ENCODE results near the gene ABCA7.
A peak's percentile ranks its signal among the peaks of the same experiment; 100 is the strongest.

Gene ABCA7

DNA sequence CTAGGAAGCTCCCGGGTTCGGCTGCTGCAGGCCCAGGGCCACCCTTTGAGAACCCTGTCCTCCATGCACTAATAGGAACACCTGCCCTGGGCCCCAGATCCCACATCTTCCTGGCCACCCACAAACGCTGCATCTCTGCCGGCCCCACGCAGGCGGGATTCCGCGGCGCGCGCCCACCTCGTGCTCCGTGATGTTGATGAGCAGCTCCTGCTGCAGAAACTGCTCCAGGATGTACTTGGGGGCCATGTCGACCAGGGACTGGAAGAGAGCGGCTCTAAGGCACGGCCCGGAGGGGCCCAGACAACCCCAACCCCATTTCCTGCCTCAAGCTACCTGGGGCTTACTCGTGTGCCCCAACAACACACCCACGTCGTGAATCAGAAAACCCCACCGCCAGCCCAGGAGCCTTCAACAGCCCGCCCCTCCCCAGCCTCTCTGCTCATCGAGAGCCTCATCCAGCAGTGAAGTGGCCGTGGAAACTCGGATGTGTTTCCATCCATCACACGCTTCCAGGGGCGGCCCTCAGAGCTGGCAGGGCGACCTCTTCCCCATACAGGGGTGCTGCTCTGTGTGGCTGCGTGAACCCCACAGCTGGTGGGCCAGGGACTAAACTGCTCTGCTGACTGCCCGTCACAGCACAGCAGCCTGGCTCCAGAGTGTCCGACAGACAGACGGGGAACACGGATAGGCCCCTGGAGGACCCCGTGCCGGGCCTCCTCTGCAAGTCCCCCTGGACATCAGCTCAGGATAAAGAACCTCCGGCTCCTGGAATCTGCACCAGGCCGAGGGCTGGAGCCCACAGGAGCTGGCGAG lies 51.0 kb downstream of the ABCA7 start:
- DNase-seq, result no peak

GRCh38 chr19:1091544-1092175 lies 51.8 kb downstream of the ABCA7 start:
- DNase-seq, result no peak

- no peak for DNase-seq
These were observed 53.4 kb downstream of the ABCA7 start for GRCh38 chr19:1093330-1093729.

GRCh38 chr19:1093811-1094553 lies 54.1 kb downstream of the ABCA7 start:
- no peak for DNase-seq

- no peak for DNase-seq
These were observed 54.7 kb downstream of the ABCA7 start for GRCh38 chr19:1094655-1094977.

DNA sequence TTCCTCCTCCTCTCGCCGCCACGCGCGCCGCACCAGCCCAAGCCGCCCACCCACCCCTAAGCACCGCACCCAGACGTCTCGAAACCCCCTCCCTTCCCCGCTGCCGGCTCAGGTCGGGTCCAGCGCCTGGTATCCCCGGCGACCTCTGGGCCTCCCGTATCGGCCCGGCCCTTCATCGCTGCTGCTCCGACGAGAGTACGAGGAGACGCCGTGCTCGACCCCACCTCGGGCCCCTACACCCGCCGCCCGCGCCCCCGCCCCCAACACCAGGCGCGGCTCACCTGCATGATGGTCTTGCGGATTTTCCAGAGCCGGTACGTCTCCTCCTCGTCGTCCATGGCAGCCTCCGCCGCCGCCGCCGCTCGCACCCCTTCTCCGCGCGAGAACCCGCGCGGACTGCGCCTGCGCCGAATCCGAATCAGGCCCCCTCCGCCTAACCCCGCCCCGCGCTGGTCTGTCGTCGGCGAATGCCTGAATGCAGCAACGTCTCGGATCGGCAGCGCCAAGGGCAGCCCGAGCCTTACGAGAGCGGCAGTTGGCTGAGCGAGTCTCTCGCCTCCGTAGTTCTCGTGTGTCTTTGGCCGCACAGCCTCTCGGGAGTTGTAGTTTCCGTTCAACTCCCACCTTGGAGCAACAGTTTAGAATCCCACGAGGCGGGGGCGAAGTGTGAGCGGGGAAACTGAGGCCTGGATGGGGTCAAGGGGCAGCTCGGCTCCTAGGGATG lies 55.2 kb downstream of the ABCA7 start, which contains the start of gene POLR2E:
Gene POLR2E, minus strand, starts transcription at position 398 of the 724 bp plus-strand sequence. Its CDS starts 60 bp downstream, at position 338.
- DNase-seq, result peak; percentile 99

- no peak for DNase-seq
These were observed 57.9 kb downstream of the ABCA7 start for GRCh38 chr19:1097810-1098176.

DNA sequence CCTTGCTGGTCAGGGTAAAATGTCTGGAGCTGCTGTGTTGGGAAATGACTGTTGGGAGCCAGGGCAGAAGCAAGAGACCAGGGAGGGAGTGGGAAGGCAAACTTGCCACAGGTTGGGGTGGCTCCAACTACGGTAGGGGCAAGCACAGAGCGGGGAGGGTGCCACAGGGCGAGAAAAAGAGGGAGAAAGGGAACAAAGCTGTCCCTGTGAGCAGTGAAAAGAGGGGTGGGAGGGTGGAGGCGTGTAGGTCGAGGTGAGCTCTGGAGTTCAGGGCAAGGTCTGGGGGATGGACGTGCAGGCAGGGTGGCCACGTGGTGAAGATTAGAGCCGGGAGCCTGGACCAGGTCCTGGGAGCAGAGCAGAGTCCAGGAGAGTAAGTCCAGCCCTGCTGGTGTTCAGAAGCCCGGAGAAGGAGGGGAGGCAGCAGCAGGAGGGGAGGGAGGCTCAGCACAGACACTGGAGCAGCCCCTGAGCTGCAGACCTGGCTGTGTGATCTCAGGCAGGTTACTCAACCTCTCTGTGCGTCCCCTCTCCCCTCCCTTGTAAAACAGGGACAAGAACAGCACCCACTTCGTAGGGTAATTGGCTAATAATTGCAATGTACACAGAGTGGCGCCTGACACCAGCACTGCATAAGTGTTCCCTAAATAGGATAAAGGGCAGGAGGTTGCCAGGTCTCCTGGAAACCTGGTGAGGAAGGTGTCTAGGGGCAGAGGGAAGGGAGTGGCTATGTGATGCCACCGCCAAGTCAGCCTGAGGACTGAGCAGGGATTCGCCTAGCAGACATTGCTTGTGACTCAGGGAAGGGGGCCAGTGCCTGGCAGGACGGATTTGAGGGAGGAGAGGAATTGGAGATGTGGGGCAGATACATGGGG lies 58.5 kb downstream of the ABCA7 start:
- no peak for DNase-seq

DNA sequence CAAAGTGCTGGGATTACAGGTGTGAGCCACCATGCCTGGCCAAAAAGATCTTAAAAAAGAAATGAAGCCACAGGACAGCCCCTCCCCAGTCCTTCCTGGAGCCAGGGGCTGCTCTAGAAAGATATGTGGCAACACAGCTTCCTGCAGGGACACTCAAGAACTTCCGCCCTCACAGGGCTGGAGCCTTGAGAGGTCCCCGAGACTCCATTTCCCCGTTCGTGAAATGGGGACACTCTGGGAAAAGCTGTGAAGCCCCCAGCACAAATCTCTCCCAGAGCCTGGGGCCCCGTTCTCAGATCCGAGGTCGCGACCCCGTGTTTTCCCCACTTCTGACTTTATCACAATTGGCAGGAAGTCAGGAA lies 61.4 kb downstream of the ABCA7 start:
- no peak for DNase-seq

DNA sequence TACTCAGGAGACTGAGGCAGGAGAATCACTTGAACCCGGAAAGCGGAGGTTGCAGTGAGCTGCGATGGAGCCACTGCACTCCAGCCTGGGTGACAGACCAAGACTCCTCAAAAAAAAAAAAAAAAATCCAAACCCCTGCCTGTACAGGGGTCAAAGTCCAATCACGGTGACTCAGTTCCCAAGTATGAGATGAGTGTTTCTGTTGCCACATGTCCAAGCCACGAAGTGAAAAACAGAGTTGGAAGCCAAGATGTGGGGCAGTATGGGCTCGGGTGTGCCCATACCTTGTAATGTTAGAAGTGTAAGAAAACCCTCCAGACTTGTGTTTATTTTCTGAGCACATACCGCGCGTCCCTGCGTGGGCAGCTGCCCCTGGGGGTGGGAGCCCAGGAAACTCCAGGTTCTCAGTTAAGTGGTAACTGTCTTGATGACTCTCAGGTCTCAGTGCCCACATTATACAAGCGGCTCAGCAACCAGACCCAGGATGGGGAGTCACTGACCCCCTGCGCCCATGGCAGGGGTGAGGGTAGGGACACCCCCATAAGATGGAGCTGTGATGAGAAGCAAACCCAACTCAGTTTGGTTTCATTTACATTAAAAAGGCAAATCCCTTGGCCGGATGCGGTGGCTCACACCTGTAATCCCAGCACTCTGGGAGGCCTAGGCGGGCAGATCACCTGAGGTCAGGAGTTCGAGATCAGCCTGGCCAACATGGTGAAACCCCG lies 62.7 kb downstream of the ABCA7 start:
- no peak for DNase-seq

DNA sequence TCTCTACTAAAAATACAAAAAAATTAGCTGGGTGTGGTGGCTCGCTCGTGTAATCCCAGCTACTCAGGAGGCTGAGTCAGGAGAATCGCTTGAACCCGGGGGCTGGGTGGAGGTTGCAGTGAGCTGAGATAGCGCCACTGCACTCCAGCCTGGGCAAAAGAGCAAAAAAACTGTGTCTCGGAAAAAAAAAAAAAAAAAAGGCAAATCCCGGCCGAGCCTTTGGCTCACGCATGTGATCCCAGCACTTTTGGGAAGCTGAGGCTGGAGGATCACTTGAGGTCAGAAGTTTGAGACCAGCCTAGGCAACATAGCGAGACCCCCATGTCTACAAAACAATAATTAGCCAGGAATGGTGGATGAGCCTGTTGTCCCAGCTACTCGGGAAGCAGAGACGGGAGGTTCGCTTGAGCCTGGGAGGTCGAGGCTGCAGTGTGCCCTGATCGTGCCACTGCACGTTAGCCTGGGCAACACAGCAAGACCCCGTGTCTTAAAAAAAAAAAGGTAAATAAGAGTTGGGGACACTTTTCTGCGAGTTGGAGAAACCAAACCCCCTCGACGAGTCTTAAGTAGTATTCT lies 63.3 kb downstream of the ABCA7 start:
- no peak for DNase-seq

DNA sequence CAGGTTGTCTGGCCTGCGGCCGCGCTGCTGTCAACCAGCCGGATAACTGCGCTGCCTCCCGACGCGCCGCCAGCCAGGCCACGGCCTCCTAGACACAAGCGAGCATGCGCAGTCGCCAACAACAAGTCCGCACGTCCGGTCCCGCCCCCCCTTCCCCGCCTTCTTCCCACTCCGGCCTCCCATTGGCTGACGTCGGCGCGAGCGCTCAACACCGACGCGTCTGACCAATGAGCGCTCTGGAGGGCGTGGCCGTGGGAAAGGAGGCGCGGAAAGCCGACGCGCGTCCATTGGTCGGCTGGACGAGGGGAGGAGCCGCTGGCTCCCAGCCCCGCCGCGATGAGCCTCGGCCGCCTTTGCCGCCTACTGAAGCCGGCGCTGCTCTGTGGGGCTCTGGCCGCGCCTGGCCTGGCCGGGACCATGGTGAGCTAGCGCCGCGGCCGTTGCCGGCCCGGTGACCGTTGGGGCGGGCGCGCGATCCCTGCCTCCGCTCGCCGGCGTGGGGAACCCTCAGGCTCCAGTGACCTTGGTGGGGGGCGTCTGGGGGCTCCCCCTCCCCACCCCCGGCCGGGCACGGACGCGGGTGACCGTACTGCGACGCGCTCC lies 63.9 kb downstream of the ABCA7 start, which contains the start of gene GPX4:
Gene GPX4, plus strand, starts transcription at position 287 of the 603 bp plus-strand sequence. Its CDS starts 50 bp downstream, at position 337.
- DNase-seq, result peak; percentile 100

DNA sequence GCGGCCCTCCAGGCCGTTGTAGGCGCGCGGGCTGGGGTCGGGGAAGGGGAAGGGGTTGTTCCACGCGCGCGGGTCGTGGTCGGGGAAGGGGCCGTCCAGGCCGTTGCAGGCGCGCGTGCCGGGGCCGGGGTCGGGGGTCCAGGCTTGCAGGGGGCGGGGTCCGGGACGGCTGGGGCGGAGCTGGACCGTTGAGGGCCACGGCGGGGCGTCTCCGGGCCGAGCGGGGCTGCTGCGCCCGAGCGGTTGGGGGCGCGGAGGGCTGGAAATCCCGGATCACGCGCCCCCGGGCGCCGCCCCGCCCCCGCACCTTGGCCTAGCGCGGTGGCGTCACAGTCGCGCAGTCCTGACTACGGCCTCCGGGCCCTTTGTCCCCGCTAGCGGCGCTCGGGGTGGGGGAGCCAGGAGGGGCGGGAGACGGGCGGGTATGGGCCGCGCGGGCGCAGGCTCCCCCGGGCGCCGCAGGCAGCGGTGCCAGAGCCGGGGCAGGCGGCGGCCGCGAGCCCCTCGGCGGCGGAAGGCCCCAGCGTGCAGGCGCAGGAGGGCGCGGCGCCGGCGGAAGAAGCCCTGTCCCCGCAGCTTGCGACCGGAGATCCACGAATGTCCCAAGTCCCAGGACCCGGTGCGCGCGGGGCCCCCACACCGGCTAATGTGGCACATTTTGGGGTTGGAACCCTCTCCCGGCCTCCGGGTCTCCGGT lies 64.6 kb downstream of the ABCA7 start:
- peak; percentile 79 for DNase-seq

DNA sequence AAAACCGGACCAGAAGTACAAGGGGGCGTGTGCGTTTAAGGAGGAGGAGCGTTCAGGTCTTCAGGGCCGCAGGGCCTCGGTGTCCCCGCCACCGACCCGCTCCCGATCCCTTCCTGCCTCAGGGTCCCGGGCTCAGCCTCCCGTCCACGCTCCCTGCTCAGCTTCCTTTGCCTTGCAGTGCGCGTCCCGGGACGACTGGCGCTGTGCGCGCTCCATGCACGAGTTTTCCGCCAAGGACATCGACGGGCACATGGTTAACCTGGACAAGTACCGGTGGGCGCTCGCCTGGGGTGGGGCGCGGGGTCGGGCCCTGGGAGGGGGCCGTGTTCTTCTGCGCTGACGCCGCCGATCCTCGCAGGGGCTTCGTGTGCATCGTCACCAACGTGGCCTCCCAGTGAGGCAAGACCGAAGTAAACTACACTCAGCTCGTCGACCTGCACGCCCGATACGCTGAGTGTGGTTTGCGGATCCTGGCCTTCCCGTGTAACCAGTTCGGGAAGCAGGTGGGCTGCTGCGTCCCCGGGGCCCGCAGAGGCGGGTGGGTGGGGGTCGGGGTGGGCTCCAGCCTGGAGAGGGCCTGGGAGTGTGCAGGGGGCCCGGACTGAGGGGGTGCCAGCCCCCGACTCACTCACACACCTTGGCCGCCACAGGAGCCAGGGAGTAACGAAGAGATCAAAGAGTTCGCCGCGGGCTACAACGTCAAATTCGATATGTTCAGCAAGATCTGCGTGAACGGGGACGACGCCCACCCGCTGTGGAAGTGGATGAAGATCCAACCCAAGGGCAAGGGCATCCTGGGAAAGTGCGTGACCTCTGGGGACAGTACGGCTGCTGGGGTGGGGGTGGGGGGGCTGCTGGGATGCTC lies 65.3 kb downstream of the ABCA7 start:
- no peak for DNase-seq

DNA sequence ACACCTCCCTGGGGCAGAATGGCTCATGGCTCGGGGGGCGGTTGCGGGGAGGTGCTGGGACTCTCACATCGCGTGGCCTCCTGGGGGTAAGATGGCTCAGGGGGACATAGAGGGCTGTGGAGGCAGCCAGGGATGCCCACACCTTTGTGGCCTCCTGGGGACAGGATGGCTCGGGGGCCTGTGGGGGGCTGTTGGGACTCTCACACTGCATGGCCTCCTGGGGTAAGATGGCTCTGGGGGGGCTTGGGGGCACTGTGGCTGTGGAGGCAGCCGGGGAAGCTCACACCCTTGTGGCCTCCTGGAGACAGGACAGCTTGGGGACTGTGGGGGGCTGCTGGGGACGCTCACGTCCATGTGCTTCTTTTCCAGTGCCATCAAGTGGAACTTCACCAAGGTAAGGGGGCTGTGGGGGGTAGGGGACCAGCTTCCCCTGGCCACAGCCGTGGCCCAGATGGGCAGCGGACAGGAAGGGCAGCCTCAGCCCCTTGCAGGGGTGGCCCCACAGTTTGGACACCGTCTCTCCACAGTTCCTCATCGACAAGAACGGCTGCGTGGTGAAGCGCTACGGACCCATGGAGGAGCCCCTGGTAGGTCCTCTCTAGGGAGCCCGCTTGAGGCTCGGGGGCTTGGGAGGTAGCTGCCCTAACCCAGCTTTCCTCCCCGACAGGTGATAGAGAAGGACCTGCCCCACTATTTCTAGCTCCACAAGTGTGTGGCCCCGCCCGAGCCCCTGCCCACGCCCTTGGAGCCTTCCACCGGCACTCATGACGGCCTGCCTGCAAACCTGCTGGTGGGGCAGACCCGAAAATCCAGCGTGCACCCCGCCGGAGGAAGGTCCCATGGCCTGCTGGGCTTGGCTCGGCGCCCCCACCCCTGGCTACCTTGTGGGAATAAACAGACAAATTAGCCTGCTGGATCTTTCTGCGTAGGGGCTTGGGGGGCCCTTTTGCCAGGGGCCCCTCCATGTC lies 66.2 kb downstream of the ABCA7 start:
- DNase-seq, result no peak

- no peak for DNase-seq
These were observed 67.1 kb downstream of the ABCA7 start for GRCh38 chr19:1106841-1107660.
